Right lobe of liver (tissue), 4 donors: ENCODE results near the gene PRKACA.

Experiments used
- POLR2A ChIP-seq: fragments of 450-650 bp; IDR thresholded peaks from one replicate; pipeline ENCODE4 v1.6.1; 2017; ENCODE audit warnings: antibody characterized with exemption, mild to moderate bottlenecking
- TF ChIP-seq, protein P1 (sequence below), 4 donors: fragments of 200-600 bp in 3 of 4; fragments of 450-650 bp in 1 of 4; IDR thresholded peaks; one replicate each; pipeline versions ENCODE4 v1.5.1 to v1.8.0; 2016 to 2022; ENCODE audit warnings: antibody characterized with exemption in 4 of 4, mild to moderate bottlenecking in 2 of 4
- donor health status: DM: no; HTN: no; CAD: no.
- donor health status: DM: no; HTN: no; CAD: no.
- donor health status: DM: no; HTN: yes; CAD: no.

DNA sequence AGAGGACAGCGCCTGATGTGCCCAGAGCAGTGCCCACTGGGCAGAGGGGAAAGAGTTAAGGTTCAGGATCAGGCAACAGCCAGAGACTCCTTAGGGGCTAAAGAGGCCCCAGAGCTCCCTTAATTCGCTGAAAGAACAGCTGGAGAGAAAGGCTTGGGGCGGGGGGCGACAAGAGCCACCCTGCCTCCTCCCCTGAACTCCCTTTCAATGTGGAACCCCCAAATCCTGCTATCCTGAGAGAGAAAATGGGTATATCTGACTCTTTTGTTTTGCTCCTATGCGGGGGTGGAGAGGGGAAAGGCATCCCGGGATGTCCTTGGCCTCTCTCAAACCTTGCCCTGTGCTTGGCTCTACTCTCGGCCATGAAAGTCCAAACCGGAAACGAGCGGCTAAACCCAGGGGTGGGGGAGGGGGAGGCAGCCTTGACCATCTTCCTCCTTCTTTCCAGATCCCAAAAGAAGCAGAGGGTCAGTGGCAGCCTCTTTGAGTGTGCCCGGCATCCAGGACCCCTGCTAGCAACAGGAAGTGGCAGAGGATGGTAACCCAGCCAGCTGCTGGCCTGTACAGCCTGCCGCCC, 4.7 kb downstream of the PRKACA start:
- no peak for TF ChIP-seq POLR2A
- TF ChIP-seq, protein P1, sequence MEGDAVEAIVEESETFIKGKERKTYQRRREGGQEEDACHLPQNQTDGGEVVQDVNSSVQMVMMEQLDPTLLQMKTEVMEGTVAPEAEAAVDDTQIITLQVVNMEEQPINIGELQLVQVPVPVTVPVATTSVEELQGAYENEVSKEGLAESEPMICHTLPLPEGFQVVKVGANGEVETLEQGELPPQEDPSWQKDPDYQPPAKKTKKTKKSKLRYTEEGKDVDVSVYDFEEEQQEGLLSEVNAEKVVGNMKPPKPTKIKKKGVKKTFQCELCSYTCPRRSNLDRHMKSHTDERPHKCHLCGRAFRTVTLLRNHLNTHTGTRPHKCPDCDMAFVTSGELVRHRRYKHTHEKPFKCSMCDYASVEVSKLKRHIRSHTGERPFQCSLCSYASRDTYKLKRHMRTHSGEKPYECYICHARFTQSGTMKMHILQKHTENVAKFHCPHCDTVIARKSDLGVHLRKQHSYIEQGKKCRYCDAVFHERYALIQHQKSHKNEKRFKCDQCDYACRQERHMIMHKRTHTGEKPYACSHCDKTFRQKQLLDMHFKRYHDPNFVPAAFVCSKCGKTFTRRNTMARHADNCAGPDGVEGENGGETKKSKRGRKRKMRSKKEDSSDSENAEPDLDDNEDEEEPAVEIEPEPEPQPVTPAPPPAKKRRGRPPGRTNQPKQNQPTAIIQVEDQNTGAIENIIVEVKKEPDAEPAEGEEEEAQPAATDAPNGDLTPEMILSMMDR (IDR thresholded peaks at IDR 0.05), result no peak
